DMS114 treated with DMSO at 0.1 percent for 48 hours (cell line): ENCODE data around the gene PID1.

Experiments
- DNase-seq: peaks from one replicate; lab custom pipeline; 2025; ENCODE audit not compliant: unreplicated experiment; lab: John Stamatoyannopoulos, UW

Gene PID1

GRCh38 chr2:229173825-229174359, 97.2 kb downstream of the PID1 start:
- DNase-seq = no peak

DNA sequence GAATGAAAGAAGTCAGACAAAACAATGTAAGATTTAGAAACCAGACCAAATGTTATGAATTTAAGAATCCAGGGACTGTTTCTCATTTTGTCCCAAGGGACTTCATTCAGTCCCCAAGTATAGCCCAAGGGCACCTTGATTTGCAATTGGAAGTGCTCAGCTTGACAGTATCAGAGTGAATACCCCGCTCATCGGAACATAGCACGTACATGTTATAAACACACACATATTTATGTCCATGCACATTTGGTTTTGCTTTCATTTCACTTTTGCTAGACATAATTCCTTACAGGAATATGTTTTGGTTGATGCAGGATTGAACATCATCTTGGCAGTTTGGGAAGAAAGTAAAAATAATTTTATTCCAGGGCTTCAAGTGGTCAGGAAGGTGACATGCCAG, 100.2 kb downstream of the PID1 start:
- no peak for DNase-seq

GRCh38 chr2:229170171-229170570, 100.9 kb downstream of the PID1 start:
- no peak for DNase-seq

GRCh38 chr2:229169751-229170150, 101.3 kb downstream of the PID1 start:
- DNase-seq = no peak

- no peak for DNase-seq
Measured at GRCh38 chr2:229164545-229165249, 106.4 kb downstream of the PID1 start.

- no peak for DNase-seq
Measured at GRCh38 chr2:229163893-229164292, 107.2 kb downstream of the PID1 start.

DNA sequence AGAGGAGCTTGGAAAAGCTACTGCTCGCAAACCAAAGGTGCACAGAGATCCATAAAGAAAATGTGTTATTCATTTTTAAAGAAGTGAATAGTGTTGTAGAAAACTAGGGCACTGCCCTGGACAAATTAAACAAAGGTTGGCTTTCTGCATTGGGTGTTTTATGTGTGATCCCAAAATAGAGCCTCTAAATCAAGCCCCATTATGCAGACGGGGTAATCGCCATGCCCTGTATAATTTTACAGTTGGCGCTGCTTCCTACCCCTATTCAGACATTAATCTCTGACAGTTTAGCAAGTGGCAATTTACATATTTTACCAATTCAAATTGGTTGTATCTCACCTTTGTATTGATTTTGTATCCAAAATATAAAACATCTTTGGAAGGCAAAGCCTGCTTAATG, 109.1 kb downstream of the PID1 start:
- DNase-seq = no peak

GRCh38 chr2:229160984-229161383, 110.1 kb downstream of the PID1 start:
- DNase-seq = no peak

DNA sequence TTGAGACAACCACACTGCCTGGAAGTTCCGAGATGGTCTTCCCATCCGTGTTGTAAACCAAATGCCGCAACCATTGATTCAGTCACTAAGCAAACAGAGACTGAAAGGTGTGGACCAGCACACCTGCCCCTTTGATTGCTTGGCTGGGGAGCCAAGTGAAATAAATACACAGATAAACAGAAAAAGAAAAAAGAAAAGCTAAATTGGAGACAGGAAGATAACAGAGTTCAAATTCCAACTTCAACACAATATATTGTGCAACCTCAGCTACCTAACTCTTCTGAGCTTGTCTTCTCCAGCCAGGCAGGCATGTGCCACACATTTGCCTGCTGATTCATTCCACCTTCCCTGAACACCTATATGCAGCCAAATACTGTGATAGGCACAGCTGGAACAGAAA, 110.9 kb downstream of the PID1 start:
- DNase-seq = no peak

DNA sequence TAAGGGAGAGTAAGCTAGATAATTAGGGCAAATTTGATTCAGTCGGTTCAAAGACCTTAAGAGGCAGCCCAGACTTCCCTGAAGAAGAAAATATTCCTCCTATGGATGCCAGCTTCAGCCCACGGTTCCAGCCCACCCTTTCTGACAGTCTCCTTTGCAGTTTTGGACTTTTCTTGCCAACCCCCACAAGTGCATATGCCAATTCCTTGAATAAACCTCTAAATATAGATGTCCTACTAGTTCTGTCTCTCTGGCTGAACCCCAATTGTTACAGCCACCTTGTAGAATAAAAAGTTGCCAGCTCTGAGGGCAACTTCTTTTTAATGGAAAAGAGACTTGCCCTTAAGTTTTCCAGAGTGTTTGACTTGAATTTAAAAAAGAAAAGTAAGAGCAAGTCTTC, 111.7 kb downstream of the PID1 start:
- DNase-seq = no peak

GRCh38 chr2:229154381-229154780, 116.7 kb downstream of the PID1 start:
- DNase-seq = no peak

DNA sequence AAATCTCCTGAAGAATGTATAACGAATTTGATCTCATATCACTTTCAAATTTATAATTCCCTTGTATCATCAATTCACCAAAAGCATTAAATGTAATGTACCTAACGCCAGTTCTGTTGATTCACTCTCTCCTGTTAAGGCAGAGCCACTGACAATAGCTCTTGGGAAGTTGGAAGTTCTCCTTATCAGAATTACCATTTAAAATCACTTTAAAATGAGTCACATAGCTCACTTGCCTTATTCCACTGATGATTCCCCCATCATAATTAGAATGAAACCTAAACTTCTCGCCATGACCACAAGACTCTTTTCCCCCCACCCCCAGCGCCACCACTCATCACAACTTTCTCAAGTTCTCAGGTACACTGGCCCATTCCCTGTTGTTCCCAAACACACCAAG, 117.1 kb downstream of the PID1 start:
- no peak for DNase-seq

- DNase-seq = no peak
Measured at GRCh38 chr2:229153267-229153666, 117.8 kb downstream of the PID1 start.

GRCh38 chr2:229152674-229153073, 118.4 kb downstream of the PID1 start:
- DNase-seq = no peak

DNA sequence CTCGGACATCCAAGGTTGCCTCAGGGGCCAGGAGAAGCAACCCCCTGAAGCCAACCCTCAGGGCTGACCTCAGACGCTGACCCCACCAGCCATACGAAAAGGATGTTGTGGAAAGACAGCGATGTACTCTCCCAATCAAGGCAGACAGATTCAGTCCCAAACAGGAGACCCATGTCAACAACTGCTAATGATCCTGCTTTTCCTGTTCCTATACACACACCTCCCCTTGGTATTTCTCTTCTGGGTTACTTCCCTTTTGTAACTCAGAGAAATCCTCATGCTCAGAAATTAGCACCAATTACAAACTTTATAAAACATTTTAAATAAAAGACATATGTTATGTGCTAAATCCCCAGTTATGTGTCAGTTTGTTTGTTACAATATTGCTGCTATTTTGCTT, 120.8 kb downstream of the PID1 start:
- no peak for DNase-seq

DNA sequence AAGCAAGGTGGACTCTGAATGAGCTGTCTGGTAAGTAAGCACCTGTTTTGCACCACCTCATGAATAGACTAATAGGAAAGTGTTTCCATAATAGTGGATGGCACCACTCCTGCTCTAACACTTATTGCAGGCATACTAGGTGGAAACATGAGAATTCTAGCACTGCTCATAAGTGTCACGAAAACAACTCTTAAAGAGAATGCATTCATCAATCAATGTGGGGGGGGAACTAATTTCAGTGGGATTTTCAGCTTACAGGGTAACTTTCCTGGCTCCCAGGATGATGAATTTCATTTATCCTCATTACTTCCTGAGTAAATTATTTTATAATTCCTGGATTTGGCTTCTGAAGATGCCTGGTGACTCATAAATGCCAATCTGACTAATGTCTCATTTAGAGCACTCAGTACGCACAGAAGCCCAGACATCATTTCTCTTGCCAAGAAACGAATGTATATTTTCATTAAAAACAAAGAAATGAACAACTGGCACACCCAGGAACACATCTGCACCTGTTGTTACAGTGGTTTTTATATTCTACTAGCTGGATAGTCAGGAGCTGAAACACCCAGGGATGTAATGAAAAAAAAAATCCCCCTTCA, 129.6 kb downstream of the PID1 start:
- no peak for DNase-seq

DNA sequence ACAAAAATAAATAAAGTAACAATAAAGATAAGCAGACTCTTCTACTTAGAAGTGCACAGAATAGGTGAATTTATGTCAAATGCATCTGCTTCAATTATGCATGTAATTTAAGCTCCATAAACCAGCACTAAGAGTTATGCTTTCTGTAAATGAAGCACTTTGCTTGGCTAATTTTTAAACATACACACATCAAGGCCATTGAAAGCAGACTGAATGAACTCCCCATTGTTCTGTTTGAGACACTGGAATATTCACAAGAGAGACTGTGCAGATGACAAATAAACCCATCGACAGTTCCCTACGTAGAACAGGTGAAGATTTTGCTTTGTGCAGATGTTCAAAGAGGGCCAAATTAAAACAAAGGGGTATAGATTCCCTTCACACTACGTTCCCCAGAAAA, 133.4 kb downstream of the PID1 start:
- no peak for DNase-seq

GRCh38 chr2:229137066-229137465, 134.0 kb downstream of the PID1 start:
- DNase-seq = no peak

GRCh38 chr2:229133155-229133772, 137.8 kb downstream of the PID1 start:
- DNase-seq = peak; percentile 24

DNA sequence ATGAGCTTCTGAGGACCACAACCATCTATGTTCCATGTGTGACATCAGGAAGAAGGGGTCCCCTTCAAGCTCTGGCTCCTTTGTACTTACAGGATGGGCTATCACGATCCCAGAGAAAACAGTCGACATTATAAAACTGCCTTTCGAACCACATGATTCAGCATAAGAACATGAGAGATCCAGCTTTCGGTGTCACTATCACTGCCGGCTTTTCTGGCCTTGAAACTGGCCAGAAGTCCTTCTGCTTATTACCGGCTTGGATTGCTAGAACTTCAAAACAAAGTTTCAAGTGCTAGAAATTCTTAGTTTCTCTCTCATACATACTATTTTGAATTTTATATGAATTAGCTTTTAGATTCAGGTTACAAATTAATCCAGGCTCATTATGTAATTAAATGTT, 138.9 kb downstream of the PID1 start:
- no peak for DNase-seq

- DNase-seq = no peak
Measured at GRCh38 chr2:229130522-229130921, 140.6 kb downstream of the PID1 start.

GRCh38 chr2:229129738-229130371, 141.2 kb downstream of the PID1 start:
- DNase-seq = no peak
